GM12878 (cell line): ENCODE measurements around the gene CCDC57. TPM values are rescaled to one million over a fixed set of nuclear protein-coding genes. Genes with fewer than 3 reads are reported as not detected.

Source experiments
- ATAC-seq: fragments of 200-7000 bp; cut with Tn5 transposase; 3 replicates; pipeline ENCODE4 v1.9.1; 2020; ENCODE audit warnings: mild to moderate bottlenecking, moderate library complexity
- BruUV-seq: library from RNA; stranded (reverse); fragments of 400-500 nt; replicated peaks from 2 replicates; lab custom pipeline; 2021; lab: Mats Ljungman, UMichigan
- CTCF ChIA-PET: fragments of 300-600 bp; sonication (Branson Sonifier 250); formaldehyde crosslinking; extraction: SDS; loops from one replicate; lab custom pipeline; 2021; ENCODE audit warnings: inconsistent platforms; lab: Yijun Ruan, JAX
- POLR2A ChIA-PET: fragments of 350-600 bp; formaldehyde crosslinking; extraction: SDS; loops from one replicate; lab custom pipeline; 2021; ENCODE audit warnings: inconsistent platforms; lab: Charles Lee
- RAD21 ChIA-PET: fragments of 300-600 bp; sonication (Branson Sonifier 250); formaldehyde crosslinking; loops from one replicate; lab custom pipeline; 2023; ENCODE audit warnings: antibody characterized with exemption; ENCODE audit not compliant: unreplicated experiment; lab: Charles Lee
- SMC1A ChIA-PET: fragments of 300-600 bp; sonication (Branson Sonifier 250); formaldehyde crosslinking; loops from one replicate; lab custom pipeline; 2023; ENCODE audit not compliant: unreplicated experiment, uncharacterized antibody; lab: Charles Lee
- DNase-seq: peaks from one replicate; pipeline ENCODE4 v3.0.0-alpha.2; 2011; ENCODE audit warnings: low read depth, low spot score
- FAIRE-seq: peaks from 3 replicates; lab custom pipeline; 2011; peaks lifted over from hg19 to GRCh38; lab: Jason Lieb, UNC
- H2AFZ ChIP-seq: 2 replicates; pipeline ENCODE4 v1.6.0; 2011; ENCODE audit warnings: low read depth, low read length, control low read depth; ENCODE audit not compliant: control insufficient read depth
- H3K27ac ChIP-seq: 2 replicates; pipeline ENCODE4 v1.5.1; 2011; ENCODE audit warnings: control low read depth; ENCODE audit not compliant: control insufficient read depth, insufficient read depth
- H3K27me3 ChIP-seq, 2 experiments: replicated peaks in 1 of 2; 2 replicates each; pipeline versions ENCODE4 v1.6.0 to v1.6.1; 2011; ENCODE audit warnings: low read length in 1 of 2; ENCODE audit not compliant: control insufficient read depth in 2 of 2, insufficient read depth in 2 of 2
- H3K36me3 ChIP-seq, 2 experiments: 2 replicates each; pipeline ENCODE4 v1.5.1; 2011; ENCODE audit warnings: low read length in 1 of 2; ENCODE audit not compliant: control insufficient read depth in 2 of 2, insufficient read depth in 2 of 2
- H3K4me1 ChIP-seq: 2 replicates; pipeline ENCODE4 v1.6.1; 2011; ENCODE audit warnings: mild to moderate bottlenecking, low read length, moderate library complexity, mixed read lengths; ENCODE audit not compliant: control insufficient read depth, insufficient read depth
- H3K4me2 ChIP-seq: 2 replicates; pipeline ENCODE4 v1.6.0; 2011; ENCODE audit warnings: control low read depth; ENCODE audit not compliant: control insufficient read depth, insufficient read depth
- H3K4me3 ChIP-seq: fragments of 200-600 bp; sonication (generic); 2 replicates; pipeline ENCODE4 v1.5.1; 2016
- H3K79me2 ChIP-seq: 2 replicates; pipeline ENCODE4 v1.6.0; 2011; ENCODE audit warnings: low read length; ENCODE audit not compliant: control insufficient read depth, insufficient read depth
- H3K9ac ChIP-seq: 2 replicates; pipeline ENCODE4 v1.8.0; 2011; ENCODE audit warnings: low read length, control low read depth, mixed read lengths; ENCODE audit not compliant: control insufficient read depth, insufficient read depth
- H3K9me3 ChIP-seq: replicated peaks from 3 replicates; pipeline ENCODE4 v1.5.1; 2011; ENCODE audit warnings: mild to moderate bottlenecking, low read length; ENCODE audit not compliant: control insufficient read depth, insufficient read depth
- H4K20me1 ChIP-seq: 2 replicates; pipeline ENCODE4 v1.6.0; 2011; ENCODE audit not compliant: control insufficient read depth, insufficient read depth
- CEBPZ ChIP-seq: fragments of 150-350 bp; IDR thresholded peaks from 2 replicates; pipeline ENCODE4 v1.6.1; 2016; ENCODE audit warnings: low read depth, low read length
- GATAD2B ChIP-seq: fragments of 450-650 bp; conservative IDR thresholded peaks from 2 replicates; pipeline ENCODE4 v1.6.1; 2017; ENCODE audit warnings: low read depth, mild to moderate bottlenecking, moderate library complexity
- KDM1A ChIP-seq: fragments of 200-600 bp; sonication (generic); IDR thresholded peaks from 2 replicates; pipeline ENCODE4 v1.6.1; 2016; ENCODE audit warnings: borderline replicate concordance
- NFYA ChIP-seq: IDR thresholded peaks from 2 replicates; pipeline ENCODE4 v1.6.1; 2011; ENCODE audit warnings: low read depth, mild to moderate bottlenecking, low read length, improper control_type of control experiment, borderline replicate concordance
- WGBS: methylation state at CpG from one replicate; pipeline ENCODE4 v1.1.6; 2016; ENCODE audit warnings: low lambda C conversion rate; ENCODE audit not compliant: insufficient replicate concordance, insufficient coverage; ENCODE audit errors: missing lambda C conversion rate; 5-methylcytosine and 5-hydroxymethylcytosine counted together
- in situ Hi-C: fragments of 300-500 bp; cut with MboI; formaldehyde crosslinking; loops from 9 replicates; pipeline ENCODE4 v1.14.3; 2018; ENCODE audit warnings: mixed read lengths
- intact Hi-C: fragments of 100-400 bp; cut with micrococcal nuclease; formaldehyde crosslinking; loops from one replicate; pipeline ENCODE4 v1.14.2; 2022; ENCODE audit not compliant: unreplicated experiment
- polyA plus RNA-seq, 11 experiments: library from polyadenylated mRNA; depleted of rRNA in 4 of 11; unstranded in 6 of 11; stranded (reverse) in 5 of 11; fragments of >200 nt; fragmentation: Nextera tagmentation in 4 of 11; fragmentation: Illumina TruSeq in 1 of 11; extraction: Ambion mirVana in 4 of 11; extraction: Trizol in 1 of 11; gene quantifications; 1 replicate in 1 of 11; 2 replicates in 10 of 11; pipeline versions ENCODE4 v1.2.1 to v1.2.3, GENCODE V29; 2011 to 2016; ENCODE audit warnings: inconsistent platforms in 2 of 11, missing spikeins in 2 of 11, low read depth in 1 of 11
- total RNA-seq, 4 experiments: library from RNA; depleted of rRNA in 3 of 4; stranded (reverse); fragments of >200 nt in 3 of 4; fragmentation: Illumina TruSeq in 1 of 4; extraction: Trizol in 1 of 4; gene quantifications; 2 replicates each; pipeline versions ENCODE4 v1.2.1 to v1.2.3, GENCODE V29; 2013 to 2021

Gene CCDC57
- total and polyA plus RNA-seq, 10 of the 15 experiments (the other 5 are each of a cell fraction or from before 2014, with no cell fraction given) = 5.4 to 123 (median 45.8) TPM

- peaks cover 24 to 46% of the 10 kb centered on the region in 2 experiments for H3K36me3 ChIP-seq
- CTCF ChIA-PET = interaction anchor here (2.8 to 3.0 kb wide), 2 partner anchors 60 to 81 kb away, joined by 13 to 19 read pairs; no protein-coding TSS in a partner anchor
- RAD21 ChIA-PET = no interaction called here
Measured at GRCh38 chr17:82239926-82240505, 27.4 kb upstream of the CCDC57 start.

More at GRCh38 chr17:82239926-82240505, 27.4 kb upstream of the CCDC57 start:
- ChIA-PET SMC1A (interaction anchor here (1.2 kb wide), 1 partner anchor 34 kb away, joined by 3 read pairs; no protein-coding TSS in a partner anchor), POLR2A (no interaction called here)
- no peak for TF ChIP-seq GATAD2B
- no peak for TF ChIP-seq CEBPZ
- TF ChIP-seq NFYA = no peak
- TF ChIP-seq KDM1A = no peak
- FAIRE-seq = no peak
- H3K27ac ChIP-seq = no peak overlapping the region
- DNase-seq = no peak
- H3K4me1 ChIP-seq = peaks cover 44% of the 10 kb centered on the region
- BruUV-seq = no TSS peak
- peaks cover 15% of the 10 kb centered on the region for H3K79me2 ChIP-seq
- H3K4me2 ChIP-seq = no peak overlapping the region
- H3K27me3 ChIP-seq = no peaks in the 10 kb centered on the region
- H4K20me1 ChIP-seq = peaks cover 3% of the 10 kb centered on the region; the same call in 1 of the 2 replicates
- no peak overlapping the region for H3K4me3 ChIP-seq
- H3K9ac ChIP-seq = no peak overlapping the region
- in situ Hi-C loops = no loop called here
- no peaks in the 10 kb centered on the region for H3K9me3 ChIP-seq
- H2AFZ ChIP-seq = no peak overlapping the region
- intact Hi-C loops = no loop called here
- WGBS = 98% methylated on average over 21 of the region's 22 CpGs
- no peak for ATAC-seq
